ENCODE data around the gene PRR5. TPM values are rescaled to one million over a fixed set of nuclear protein-coding genes. Genes with fewer than 3 reads are reported as not detected.

Gene PRR5
- total RNA-seq, 1 donor from 2014 or later: 2.9 TPM

DNA sequence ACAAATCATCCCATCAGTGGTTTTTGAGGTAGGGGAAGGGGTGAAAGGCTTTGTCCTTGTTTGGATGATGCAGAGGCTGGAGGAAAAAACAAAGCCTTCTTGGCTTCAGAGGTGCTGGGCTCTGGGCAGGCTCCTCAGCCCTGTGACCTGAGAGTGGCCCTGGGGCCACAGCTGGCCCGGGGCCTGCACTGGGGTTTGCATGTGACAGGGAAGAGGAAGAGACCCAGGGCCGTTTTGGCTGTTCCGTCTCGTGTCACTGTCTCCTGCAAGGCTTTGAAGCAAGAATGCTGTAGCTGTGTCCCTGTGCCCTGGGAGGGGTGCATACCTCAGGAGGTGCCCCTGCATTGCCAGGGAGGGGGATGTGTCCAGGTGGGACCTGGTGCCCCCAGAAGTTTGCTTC, 63.0 kb downstream of the PRR5 start:
- no peak for ATAC-seq
- intact Hi-C loops (cut with micrococcal nuclease): no loop called here

DNA sequence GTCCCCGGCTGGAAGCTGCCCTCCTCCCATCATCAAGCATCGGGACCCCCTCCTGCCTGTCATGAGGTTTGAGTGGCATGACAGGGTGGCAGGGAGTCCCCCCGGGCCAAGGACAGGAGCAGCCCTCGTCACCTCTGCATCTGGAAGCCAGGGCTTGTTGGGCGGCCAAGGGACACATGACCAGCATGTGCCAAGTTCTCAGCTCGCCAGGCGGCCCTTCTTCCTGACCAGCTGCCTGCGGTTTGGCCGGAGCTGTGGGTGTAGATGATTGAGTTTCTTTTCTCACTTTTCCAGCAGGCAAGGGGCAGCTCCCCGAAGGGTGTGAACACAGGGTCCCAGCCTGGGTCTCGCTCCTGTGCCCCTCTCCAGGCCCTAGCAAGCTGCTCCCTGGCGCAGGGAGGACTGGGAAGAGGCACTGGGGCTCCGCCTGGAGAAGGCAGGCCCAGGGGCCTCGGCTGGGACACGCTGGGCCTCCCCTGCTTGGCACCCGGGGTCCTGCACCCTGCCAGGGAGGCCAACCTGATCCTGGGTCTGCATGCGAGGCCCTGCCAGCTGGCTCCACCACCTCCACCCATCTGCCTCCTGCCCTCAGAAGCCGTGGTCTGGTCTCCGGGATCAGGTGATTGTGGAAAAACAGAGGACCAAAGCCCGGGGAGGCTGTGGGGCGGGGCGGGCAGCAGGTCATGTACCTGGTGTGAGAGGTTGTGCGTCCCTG, 63.7 kb downstream of the PRR5 start:
- ATAC-seq: no peak
- DNase-seq: no peak
- intact Hi-C loops (cut with micrococcal nuclease): no loop called here

More for the DNA sequence above, 63.0 kb downstream of the PRR5 start:
- no peak for DNase-seq

DNA sequence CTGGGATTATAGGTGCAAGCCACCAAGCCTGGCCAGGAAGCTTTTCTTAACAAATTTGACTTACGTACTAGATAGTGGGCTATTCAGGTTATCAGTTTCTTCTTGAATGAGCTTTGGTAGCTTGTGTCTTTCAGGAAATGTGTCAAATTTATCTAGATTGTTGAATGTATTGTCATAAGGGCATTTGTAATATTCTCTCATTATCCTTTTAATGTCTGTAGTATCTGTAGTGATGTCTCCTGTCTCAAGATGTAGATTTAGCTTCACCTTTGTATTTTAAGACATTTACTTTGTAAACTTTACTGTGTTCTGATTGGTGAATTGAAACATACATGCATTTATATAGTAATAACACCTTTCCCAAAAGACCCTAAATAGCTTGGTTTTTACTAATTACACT, 71.1 kb downstream of the PRR5 start:
- ATAC-seq (no peak), DNase-seq (no peak)
- intact Hi-C loops (cut with micrococcal nuclease): no loop called here

DNA sequence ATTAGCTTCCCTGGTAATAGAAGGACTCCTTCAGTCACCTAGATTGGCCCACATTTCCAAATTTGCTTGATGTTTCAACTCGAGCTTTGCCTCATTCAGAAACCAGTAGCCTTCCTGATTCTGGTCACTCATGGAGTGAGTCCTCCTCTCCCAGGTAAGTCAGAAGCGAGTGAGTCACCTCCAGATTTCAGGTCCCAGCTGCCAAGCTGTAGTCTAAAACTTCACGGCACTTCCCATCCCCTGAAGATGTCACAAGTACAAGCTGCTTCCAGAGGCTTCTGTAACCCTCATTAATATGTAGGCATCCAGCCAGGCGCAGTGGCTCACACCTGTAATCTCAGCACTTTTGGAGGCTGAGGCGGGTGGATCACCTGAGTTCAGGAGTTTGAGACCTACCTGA, 73.9 kb downstream of the PRR5 start:
- no peak for DNase-seq

DNA sequence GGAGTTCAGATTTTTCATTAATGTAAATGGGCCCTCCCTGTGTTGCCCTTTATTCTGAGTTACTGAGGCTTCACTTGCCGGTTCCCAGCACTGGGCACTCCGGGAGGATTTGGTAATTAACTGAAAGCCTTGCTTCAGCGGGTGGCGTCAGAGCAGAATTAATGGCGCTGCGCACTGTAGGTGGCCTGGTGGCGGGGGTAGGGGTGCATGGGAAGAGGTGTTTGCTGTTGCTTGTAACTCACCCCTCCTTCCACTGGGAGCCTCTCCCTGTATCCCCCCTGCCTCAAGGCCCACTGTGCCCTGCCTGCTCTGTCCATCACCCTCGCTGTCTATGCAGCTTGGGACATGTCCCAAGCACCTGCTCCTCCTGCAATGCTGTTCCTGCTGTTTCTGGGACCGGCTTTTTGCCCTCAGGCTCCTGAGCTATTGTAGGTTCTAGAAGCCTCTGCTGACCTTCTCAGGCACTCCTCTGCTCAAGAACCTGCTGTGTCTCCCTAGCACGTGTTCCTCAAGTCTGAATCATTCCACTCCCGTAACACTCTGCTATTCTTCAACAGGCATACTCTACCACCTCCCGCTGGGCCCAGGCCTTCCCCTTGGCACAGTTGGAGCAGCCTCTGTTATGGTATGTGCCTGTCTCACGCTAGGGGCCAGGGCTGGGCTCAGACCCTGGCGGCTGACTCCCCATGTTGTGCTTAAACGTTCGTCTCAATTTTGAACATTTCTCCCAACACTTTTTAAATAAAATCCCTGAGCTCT, 74.8 kb downstream of the PRR5 start:
- ATAC-seq: no peak
- intact Hi-C loops (cut with micrococcal nuclease): no loop called here
- DNase-seq: no peak

More for the DNA sequence above, 73.9 kb downstream of the PRR5 start:
- intact Hi-C loops (cut with micrococcal nuclease): no loop called here
- ATAC-seq: no peak

DNA sequence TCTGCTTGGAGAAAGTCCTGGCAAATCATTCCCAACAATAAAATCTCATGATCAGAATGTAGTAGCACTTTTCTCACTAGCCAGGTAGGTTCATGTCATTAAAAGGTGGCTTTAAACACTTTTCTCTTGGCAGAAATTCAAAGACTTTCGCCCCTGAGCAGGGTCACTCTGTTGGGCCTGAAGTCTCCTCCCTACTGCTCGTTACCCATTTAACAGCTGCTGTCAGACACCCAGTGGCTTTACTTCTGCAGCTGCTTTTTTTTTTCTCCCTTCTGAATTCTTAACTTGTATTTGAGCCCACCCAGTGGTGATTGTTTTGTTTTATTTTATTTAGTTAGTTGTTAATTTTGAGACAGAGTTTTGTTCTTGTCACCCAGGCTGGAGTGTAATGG, 75.4 kb downstream of the PRR5 start:
- no peak for DNase-seq
- intact Hi-C loops (cut with micrococcal nuclease): no loop called here
- no peak for ATAC-seq

DNA sequence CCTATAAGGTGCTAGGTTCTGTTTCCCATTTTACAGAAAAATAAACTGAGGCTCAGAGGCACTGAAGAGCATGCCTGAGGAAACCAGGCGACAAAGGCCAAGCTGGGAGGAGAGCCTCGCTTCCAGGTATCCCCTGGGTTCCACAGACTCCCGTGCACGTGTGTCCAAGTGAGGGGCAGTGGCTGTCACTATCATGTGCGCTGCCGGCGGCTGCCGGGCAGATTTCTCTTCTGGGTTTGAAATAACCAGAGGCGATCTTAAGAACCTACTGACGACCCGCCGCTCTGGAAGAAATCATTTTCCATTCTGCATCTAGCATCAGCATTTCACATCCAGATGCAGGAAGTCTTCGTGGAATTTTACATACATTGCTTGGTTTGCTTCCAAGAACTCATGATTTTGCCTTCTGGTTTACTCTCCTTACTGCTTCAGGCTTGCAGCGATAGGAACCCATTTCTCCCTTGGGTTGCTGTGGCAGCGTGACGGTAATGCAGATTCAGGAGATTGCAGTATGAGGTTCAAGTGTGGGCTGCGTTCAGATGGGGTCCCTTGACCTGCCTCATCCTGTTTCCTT, 79.0 kb downstream of the PRR5 start:
- no peak for ATAC-seq
- intact Hi-C loops (cut with micrococcal nuclease): no loop called here

DNA sequence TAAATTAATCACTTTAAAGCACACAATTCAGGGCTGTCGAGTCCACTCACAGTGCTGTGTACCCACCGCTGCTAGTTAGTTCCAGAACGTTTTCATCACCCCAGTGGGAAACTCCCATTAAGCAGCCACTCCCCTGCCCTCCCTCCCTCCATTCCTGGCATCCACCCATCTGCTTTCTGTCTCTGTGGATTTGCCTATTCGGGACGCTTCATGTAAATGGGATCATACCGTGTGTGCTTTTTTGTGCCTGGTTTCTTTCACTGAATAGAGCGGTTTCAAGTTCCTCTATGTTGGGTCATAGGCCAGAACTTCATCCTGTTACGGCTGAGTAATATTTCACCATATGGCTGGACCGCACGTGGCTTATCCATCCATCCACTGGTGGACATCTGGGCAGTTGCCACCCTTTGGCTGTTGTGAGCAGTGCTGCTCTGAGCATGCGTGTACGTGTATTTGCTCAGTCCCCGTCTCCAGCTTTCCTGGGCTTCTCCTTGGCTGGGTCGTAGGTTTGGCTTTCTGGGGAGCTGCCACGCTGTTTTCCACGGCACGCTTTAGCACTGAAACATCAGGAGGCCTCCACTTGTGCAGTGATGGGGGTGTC, 80.5 kb downstream of the PRR5 start:
- intact Hi-C loops (cut with micrococcal nuclease): no loop called here
- DNase-seq (no peak), ATAC-seq (no peak)

More for the DNA sequence above, 79.0 kb downstream of the PRR5 start:
- DNase-seq: no peak

DNA sequence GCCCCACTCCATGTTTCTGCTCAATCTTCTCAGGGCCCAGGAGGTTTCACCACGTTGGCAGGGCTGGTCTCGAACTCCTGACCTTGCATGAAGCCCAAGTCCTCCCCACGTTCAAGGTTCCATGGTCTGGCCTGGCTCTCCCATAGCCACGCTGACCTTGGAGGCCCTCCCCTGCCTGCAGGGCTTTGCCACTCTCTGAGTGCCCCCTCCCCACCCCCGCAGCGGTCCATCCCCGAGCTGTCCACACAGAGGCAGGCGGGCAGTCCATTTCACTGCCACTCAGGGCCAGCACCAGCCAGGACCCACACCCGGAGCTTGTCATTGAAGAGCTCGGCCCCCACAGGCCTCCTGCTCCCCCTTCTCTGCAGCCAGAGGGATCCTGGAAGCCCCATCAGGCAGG, 81.1 kb downstream of the PRR5 start:
- ATAC-seq (no peak), DNase-seq (no peak)
- intact Hi-C loops (cut with micrococcal nuclease): no loop called here

DNA sequence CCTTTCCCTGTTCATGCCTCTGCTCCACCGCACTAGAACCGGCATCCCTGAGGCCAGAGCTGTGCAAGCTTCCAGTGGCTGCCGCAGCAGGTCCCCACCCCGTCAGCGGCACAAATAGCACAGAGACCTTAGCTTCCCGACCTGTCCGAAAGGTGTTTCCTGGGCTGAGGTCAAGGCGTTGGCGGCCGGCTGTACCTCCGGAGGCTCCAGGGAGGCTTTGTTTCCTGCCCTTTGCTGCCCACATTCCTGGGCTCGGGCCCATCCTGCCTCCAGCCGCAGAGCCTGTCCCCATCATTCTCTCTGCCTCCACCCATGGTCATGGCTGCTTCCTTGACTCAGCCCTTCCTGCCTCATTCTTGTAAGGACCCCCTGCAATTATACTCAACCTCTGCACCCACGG, 81.6 kb downstream of the PRR5 start:
- intact Hi-C loops (cut with micrococcal nuclease): no loop called here
- no peak for ATAC-seq
- DNase-seq: no peak

DNA sequence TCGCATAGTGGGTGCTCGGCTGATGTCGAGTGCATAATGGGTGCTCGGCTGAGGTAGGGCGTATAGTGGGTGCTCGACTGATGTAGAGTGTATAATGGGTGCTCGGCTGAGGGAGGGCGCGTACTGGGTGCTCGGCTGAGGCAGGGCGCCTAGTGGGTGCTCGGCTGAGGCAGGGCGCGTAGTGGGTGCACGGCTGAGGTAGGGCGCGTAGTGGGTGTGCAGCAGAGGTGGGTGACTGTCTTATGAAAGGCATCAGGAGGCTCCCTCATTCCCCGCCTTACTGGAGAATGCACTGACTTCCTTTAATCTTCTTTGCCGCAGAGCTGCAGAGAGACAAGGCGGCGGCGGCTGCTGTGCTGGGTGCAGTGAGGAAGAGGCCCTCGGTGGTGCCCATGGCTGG, 84.1 kb downstream of the PRR5 start:
- intact Hi-C loops (cut with micrococcal nuclease): no loop called here

DNA sequence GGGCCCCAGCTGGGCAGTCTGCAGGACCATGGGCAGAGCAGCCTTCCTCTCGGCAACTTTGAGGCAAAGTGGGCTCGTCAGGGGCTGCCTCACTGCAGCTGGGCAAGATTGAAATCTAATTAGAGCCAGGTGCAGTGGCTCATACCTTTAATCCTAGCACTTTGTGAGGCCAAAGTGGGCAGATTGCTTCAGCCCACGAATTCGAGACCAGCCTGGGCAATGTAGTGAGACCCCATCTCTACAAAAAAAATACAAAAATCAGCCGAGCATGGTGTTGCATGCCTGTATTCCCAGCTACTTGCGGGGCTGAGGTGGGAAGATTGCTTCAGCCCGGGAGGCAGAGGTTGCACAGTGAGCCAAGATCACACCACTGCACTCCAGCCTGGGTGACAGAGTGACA, 84.6 kb downstream of the PRR5 start:
- intact Hi-C loops (cut with micrococcal nuclease): no loop called here
- ATAC-seq (no peak), DNase-seq (no peak)

More for the DNA sequence above, 84.1 kb downstream of the PRR5 start:
- ATAC-seq (no peak), DNase-seq (no peak)

Other genes with a start within 250 kb of the PRR5 start
- 24.7 TPM for gene RTL6, start 204.0 kb upstream of the PRR5 start, total RNA-seq
- not detected for gene ARHGAP8, start 50.4 kb downstream of the PRR5 start, total RNA-seq

Data from left ventricle myocardium superior (tissue), 1 donor.